HTR-8/SVneo (cell line): ENCODE data around the gene IQCN.

Experiments
- DNase-seq: peaks from one replicate; pipeline ENCODE4 v3.0.0; 2011; ENCODE audit warnings: low spot score, mixed read lengths; ENCODE audit not compliant: insufficient read length
- FAIRE-seq: peaks from 2 replicates; lab custom pipeline; 2011; peaks lifted over from hg19 to GRCh38; lab: Jason Lieb, UNC

IQCN gene

DNA sequence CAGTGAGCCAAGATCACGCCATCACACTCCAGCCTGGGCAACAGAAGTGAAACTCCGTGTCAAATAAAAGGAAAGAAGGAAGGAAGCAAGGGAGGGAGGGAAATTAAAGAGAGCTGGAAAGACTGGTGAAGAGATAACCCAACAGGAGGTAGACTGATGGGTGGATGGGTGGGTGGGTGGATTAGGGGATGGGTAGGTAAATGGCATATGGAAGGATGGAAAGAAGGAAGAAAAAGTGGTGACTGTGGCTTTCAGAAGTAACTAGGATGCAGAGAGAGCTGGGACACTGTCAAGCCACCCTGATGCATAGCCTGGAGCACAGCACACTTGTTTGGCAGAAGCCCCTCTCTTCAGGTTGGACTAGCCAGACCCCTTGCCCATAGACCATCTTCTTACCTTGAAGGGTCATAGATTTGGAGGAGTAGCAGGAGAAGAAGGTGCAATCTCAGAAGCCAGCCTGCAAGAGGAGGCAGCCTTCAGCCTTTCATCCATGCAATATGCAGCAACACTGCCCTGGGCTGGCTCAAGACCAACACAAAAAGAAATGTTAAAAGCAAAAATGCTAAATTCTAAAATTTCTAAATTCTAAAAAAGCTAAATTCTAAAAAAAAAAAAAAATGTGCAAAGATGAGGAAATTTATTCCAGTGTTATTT lies 5.1 kb downstream of the IQCN start:
- FAIRE-seq, result no peak
- DNase-seq, result no peak

DNA sequence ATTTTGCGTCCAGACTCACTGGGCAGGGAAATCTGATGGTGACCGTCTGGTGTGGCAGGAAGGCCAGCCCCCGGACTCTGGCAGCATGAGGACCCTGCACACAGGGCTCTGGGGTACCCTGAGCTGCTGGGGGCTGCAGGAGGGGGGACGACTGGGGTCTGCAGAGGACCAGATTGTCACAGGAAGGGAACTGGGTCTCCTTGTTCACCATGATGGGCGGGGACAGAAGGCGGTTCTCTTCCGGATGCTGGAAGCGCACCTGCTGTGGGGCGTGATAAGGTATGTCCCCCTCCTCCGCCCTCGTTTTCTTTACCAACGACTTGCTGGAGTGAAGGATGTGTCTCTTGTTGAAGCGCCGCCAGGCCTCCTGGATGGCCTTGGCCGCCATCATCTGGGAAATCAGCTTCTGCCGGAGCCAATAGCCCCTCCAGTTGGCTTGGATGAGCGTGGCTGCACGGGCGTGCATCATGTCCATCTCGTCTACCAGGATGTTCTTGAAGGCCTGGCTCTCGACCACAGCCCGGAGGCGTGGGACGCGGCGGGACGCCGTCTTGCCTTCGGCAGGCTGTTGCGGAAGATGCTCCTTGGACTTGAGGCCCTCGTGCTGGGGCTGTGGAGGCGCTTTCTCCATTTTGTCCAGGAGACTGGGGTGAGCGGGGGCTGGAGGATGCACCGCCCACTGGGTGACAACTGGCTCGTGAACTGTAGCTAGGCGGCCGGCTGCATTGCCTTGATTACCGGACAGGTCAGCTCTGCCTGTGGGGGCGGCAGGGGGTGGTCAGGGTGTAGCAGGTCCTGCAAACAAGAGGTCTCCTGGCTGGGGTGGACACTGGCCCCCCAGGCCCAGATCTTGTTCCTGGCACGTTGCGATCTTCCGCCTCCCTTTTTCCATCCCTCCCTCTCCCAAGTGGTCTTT lies 7.2 kb downstream of the IQCN start:
- DNase-seq (no peak), FAIRE-seq (no peak)

DNA sequence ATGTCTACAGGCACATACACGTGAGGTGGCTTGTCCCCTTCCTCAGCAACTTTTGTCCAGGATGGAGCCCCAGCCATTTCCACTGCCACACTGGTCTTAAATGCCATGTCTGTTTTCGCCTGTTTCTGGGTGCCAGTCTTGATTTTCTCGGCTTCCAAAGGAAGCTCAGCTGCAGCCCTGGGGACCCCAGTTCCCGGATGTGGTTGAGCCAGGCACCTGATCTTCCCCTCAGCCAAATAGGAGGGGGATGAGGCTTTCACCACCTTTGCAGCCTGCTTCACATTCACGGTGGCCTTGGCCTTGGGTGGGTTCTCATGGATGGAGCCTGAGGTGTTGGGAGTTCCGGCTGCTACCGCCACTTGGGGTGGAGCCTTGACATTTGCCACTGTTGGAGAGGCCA lies 8.7 kb downstream of the IQCN start:
- no peak for DNase-seq
- FAIRE-seq, result no peak

DNA sequence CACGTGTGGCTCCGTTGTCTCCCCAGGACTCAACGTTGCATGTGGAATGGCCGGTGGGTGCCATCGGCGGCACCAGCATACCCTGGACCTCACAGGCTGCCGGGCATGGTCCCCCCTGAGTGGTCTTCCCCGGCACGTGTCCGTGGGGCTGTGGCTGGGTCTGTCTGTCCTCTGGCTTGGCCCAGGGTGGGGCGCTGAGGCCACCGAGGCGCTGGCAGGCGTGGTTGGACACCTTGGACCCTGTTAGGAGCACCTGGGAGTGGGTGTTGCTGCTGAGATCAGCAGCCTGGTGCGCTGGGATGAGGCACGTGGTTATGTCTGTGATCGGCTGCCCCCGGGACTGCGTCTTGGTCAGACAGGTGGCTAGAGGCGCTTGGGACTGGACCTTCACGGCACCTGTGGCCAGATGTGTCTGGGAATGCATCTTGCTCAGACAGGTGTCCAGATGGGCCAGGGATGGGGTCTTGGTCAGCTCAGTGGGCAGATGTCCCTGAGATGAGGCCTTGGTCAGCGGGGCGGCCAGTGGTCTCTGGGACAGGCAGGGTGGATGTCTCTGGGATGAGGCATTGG lies 9.2 kb downstream of the IQCN start:
- DNase-seq (no peak), FAIRE-seq (no peak)

DNA sequence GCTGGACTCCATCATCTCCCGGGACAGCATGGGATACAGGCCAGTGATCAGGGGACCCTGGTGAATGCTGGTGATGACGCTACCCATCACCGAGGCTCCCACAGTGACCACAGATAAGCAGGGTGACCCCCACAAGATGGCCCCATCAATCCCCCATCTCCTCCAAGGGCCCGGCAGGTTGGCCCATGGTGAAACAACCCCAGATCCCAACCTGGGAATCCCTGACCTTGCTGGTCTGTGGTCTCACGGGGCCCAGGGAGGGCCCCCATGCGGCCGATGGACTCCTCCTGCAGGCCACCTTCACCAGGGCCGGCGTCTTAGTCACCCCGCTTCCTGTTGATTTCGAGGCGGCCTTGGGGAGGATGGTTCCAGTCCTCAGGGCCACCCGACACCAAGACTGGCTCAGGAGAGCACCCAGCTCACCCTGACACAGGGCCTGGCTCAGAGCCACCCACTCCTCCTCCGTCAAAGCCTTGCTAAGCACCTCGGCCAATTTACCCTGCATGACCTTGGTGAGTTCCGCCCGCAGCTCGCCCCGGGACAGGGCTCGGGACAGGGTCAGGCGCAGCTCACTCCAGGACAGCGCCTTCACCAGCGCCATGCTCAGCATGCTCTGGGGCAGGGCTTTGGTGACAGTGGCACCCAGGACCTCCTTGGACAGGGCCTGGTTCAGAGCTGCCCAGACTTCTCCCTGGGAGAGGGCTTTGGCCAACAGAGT lies 10.0 kb downstream of the IQCN start:
- DNase-seq (no peak), FAIRE-seq (no peak)

DNA sequence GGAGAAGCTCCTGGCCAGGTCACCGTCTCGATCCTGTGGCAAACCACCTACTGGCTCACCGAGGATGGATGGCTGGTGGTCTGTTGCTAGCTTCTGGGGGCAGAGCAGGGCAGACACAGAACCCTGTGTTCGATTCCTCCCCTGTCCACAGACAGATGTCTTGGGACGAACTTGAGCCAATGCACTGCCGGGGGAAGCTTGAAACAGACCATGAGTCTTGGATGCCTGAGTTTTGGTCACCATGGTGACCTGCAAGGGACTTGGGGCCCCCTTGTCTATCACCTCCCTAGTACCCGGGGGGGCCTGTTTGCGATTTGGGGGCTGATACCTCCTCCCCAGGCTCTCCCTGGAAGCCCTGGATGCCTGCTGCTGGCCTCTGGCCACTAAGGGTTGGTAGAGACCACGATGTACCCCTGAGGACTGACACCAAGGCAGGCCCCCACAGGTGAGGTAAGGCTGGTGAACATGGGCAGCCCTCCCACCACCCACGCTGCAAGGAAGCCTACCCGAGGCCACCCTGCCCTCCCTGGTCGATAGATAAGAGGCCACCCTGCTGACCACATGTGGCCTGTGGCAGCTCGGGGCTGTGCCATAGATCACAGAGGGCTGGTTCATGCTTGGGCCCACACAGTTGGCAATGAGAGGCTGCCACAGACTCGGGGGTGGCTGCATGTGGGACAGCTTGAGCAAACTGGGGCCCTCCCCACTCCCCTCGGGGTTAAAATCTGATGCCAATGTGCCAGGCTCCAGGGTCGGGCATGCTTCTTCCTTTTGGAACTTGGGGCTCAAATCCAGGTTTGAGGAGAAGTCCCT lies 10.7 kb downstream of the IQCN start:
- DNase-seq (no peak), FAIRE-seq (no peak)

DNA sequence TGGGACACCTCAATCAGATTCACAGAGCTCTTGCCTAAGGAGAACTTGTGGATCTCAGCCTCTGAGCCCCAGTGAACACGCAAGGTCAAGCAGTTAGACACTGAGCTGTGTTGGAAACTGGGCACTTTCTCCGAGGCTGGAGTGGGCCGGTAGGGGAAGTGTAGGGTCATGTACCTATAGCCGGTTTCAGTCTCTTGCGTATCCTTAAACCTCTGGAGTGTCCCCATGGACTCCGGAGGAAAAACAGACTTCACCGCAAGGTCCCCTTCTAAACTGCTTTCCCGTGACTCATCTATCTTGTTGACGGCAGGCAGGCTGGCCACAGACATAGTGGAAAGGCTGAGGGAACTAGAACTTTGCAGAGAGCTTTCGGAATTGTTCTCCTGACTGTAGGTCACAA lies 11.3 kb downstream of the IQCN start:
- no peak for FAIRE-seq
- DNase-seq, result no peak

DNA sequence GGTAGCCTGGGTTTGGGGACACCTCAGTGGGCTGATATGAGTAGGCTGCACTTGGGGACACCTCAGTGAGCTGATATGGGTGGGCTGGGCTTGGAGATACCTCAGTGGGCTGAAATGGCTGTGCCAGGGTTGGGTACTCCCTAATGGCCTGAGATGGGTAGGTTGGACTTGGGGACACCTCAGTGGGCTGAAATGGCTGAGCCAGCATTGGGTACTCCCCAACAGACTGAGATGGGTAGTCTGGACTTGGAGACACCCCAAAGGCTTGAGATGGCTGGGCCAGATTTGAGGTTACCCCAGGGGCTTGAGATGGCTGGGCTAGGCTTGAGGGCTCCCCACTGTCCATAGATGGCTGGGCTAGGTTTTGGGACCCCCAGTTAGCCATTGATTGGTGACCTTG lies 12.1 kb downstream of the IQCN start:
- FAIRE-seq (no peak), DNase-seq (no peak)

DNA sequence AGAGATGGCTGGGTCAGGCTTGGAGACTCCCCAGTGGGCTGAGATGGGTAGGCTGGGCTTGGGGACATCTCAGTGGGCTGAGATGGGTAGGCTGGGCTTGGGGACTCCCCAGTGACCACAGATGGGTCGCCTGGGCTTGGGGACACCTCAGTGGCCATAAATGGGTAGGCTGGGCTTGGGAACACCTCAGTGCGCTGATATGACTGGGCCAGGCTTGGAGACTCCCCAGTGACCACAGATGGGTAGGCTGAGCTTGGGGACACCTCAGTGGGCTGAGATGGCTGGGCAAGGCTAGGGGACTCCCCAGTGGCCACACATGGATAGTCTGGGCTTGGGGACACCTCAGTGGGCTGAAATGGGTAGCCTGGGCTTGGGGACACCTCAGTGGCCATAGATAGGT lies 12.8 kb downstream of the IQCN start:
- FAIRE-seq, result no peak
- no peak for DNase-seq

DNA sequence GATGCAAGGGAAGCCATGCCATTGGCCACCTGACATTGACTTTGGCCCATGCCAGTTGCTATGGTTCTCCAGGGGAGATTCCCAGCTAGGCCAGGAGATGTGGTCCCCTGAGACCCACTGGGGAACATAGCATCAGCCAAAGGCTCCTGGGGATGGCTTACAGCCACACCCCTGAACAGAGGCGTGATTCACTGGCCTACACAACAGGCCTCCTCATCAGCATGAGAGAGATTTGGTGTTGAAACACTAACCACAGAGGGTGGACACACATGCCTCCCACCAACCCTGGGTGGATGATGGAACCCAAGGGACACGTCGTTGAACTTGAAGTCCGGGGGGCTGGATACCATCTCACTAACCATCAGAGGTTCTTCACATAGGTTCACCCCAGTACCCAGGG lies 14.4 kb downstream of the IQCN start:
- DNase-seq (no peak), FAIRE-seq (no peak)

DNA sequence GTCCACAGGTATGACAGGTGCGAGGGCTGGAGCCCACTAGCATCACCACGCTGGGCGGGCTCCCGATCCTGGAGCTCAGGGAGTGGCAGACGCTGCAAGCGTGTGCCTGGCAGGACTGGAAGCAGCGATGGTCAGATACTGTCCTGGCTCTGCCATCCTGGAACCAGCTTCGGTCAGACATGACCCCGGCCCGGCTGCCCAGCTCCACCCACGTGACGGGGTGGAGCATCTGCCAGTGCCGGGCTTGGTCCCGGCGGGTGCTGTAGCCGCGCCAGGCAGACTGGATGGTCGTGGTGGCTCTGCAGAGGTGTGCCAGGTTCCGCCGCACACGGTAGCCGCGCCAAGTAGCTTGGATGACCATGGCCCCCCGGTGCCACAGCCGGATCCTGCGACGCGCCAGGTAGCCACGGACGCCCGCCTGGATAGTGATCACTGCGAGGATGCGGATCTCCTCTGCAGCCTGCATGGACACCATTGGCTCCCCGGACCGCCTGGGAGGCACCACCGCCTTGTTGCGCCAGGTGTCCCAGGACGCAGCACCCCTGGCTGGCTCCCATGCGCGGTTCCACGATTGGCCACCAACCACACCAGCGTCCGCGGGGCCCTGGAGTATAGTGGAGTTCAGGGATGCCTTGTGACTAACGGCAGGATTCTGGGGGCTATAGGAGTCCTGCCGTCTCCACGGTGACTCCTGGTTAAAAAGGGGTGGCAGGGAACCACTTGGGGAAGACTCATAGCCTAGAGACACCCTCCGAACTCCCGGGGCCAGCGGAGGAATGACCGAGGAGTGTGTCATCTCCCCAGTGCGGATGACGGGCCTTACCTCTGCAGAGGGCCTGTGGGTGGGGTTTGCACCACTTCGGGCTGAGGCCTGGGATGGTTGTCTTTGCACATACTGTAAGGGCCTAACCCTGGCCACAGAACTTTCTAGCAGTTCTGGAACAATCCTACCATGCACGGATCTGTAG lies 16.5 kb downstream of the IQCN start:
- FAIRE-seq (no peak), DNase-seq (no peak)

DNA sequence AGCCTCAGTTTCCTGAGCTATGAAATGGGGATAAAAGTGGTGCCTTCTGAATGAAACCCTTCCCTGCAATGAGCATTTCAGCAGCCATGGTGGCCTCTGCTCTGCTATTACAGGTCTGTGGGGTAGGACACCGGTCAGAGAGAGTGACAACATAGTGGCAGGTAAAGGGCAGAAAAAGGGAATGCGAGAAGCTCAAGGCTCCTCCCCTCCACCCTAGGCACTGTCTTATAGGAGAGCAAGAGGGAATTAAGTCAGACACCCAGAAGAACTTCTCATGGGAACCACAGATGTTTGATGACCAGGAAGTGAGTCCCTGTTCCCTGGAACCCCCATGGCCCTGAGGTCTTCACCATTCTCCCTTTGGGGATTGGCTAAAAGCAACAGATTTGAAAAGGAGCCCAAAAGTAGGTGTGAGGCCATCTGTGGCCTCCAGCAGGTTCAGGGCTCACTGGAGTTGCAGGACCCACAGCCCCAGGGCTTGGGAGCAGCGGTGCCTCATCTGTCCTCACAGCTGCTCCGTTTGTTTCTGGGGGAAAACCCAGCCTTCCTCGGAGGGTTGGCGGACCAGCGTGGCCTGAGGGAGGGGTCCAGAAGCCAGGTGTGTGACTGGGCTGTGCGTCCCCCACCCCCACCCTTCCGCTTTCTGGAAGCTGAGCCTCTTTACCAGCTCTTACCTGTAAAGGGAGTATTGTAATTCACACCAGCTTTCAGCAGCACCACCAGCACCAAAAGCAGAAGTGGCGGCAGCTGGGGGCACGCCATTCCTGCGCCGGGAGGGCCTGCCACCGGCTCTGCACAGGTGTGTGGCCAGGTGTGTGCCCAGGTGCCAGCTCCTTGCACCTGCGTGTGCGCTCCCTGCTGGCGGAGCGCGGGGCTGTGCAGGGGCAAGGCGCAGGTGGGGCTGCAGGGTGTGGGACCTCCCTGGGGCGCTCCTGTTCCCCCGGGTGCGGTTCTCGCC lies 19.4 kb downstream of the IQCN start:
- no peak for FAIRE-seq
- DNase-seq, result no peak

DNA sequence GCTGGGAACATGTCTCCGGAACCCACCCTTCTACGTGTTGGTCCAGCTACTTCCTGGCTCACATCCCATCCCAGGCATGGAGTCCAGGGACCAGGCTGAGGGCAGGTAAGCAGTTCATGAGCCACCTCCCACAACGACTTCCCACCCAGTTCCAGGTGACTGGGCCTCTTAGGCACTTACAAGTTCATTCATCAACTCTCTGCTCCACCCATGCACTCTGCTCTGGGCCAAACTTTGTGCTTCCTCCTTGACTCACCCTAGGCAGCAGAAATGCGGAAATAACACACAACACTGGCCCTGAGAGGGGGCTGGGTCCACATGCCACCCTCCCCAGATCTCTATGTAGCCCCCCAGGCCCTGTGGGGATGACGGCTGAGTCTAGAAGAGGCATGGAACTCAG lies 20.5 kb downstream of the IQCN start:
- no peak for DNase-seq

DNA sequence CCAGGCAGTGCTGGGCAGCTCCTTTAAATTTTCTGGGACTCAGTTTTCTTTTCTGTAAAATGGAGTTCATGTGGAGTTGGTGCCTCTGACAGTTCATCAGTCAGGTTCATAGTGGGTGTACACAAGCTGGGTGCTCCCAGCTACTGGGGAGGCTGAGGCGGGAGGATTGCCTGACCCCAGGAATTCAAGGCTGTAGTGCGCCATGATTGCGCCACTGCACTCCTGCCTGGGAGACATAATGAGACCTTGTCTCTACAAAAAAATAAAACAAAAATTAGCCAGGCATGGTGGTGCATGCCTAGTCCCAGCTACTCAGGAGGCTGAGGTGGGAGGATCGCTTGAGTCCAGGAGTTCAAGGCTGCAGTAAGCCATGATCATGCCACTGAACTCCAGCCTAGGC lies 21.1 kb downstream of the IQCN start:
- FAIRE-seq (no peak), DNase-seq (no peak)

More for the DNA sequence above, 20.5 kb downstream of the IQCN start:
- no peak for FAIRE-seq

DNA sequence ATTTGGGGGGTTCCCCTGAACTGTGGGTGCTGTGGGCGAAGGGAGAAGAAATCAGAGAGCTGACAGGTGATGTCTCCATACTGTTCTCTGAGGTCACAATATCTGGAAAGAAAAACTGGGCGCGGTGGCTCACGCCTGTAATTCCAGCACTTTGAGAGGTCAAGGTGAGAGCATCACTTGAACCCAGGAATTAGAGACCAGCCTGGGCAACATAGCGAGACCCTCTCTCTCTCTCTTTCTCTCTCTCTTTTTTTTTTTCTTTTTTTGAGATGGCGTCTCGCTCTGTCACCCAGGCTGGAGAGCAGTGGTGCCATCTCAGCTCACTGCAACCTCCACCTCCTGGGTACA lies 21.9 kb downstream of the IQCN start:
- DNase-seq (no peak), FAIRE-seq (no peak)

DNA sequence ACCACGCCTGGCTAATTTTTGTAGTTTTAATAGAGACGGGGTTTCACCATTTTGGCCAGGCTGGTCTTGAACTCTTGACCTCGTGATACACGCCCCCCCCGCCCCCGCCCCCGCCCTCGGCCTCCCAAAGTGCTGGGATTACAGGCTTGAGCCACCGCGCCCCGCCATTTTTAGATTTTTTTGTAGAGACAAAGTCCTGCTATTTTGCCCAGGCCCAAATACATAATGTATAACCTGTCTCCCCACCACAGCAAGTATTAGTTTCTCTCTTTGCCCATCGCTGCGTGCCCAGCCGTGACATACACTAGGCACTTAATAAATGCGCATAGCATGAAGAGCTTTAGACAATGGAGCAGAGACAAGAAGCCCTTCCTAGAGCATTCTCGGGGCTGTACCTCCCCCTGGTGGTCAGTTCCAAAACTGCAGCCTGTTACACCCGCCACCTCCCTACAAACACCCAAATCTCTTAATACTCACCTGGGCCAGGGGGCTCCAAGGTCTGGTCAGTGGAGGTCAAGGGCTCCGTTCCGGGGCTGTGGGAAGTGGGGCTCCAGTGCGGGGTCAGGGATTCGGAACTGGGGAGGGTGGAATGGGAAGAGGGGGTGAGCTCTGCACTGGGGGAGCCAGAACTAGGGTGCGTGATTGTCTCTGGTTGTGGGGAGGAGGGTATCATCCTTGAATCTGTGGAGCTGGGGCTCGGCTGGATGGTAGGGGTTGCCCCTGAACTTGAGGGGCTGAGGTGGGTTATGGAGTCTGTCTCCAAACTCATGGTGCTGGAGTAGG lies 22.5 kb downstream of the IQCN start:
- FAIRE-seq (peak; percentile 71), DNase-seq (peak; percentile 79)

DNA sequence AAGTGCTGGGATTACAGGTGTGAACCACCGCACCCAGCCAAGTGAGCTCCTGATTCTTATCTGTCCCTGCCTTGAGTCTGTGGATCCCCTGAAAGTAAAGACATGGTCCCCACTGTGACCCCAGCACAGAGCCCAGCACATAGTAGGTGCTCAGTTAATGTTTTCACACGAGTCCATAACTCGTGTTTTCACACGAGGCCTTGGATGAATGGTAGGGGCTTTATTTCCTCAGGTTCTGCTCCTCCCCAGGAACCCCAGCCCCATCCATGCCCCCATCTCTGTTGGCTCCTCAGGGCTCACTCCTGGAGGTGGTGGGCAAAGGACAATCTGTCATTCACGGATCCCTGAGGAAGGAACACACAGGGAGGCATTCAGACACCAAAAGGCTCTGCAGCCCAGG lies 24.4 kb downstream of the IQCN start:
- no peak for FAIRE-seq

More for the DNA sequence above, 24.4 kb downstream of the IQCN start:
- no peak for DNase-seq
